Measurements from ENCODE around the gene AOPEP. TPM values are rescaled to one million over a fixed set of nuclear protein-coding genes. Genes with fewer than 3 reads are reported as not detected.

Gene AOPEP
- total and polyA plus RNA-seq, 2 of the 13 experiments (the other 11 are each of a cell fraction or from before 2014, with no cell fraction given) = 22.2 to 41.6 TPM

- no peak for TF ChIP-seq ZXDC (CRISPR knock-in tag; IDR thresholded peaks at IDR 0.05)
- no peak for TF ChIP-seq ZNF44 (CRISPR knock-in tag; IDR thresholded peaks at IDR 0.05)
- no peak for TF ChIP-seq HMGXB3 (CRISPR knock-in tag; IDR thresholded peaks at IDR 0.05; ENCODE audit: borderline replicate concordance)
- no peak for TF ChIP-seq ZNF138 (CRISPR knock-in tag; IDR thresholded peaks at IDR 0.05; ENCODE audit: low read depth)
- no peak for TF ChIP-seq ZNF891 (CRISPR knock-in tag; IDR thresholded peaks at IDR 0.05)
- no peak for TF ChIP-seq ZNF10 (CRISPR knock-in tag; IDR thresholded peaks at IDR 0.05; ENCODE audit: borderline replicate concordance, low read depth)
- TF ChIP-seq RFX3 (CRISPR knock-in tag; IDR thresholded peaks at IDR 0.05) = no peak
- TF ChIP-seq RORA (CRISPR knock-in tag; IDR thresholded peaks at IDR 0.05) = no peak
- TF ChIP-seq ZSCAN25 (CRISPR knock-in tag; IDR thresholded peaks at IDR 0.05) = no peak
- TF ChIP-seq PAX8 (CRISPR knock-in tag; IDR thresholded peaks at IDR 0.05; ENCODE audit: borderline replicate concordance) = no peak
Measured at GRCh38 chr9:94892675-94893074, 166.2 kb downstream of the AOPEP start (continued).
